Breast epithelium (tissue), 3 donors: ENCODE data around the gene KCNJ9.

ENCODE experiments used
- CTCF ChIP-seq, 3 donors: fragments of 450-650 bp; IDR thresholded peaks; one replicate each; pipeline ENCODE4 v1.5.1; 2016 to 2017; ENCODE audit warnings: antibody characterized with exemption in 3 of 3, mild to moderate bottlenecking in 3 of 3, moderate library complexity in 3 of 3
- POLR2A ChIP-seq: fragments of 450-650 bp; IDR thresholded peaks from one replicate; pipeline ENCODE4 v1.6.1; 2016; ENCODE audit warnings: antibody characterized with exemption, mild to moderate bottlenecking, moderate library complexity
- POLR2AphosphoS5 ChIP-seq, 3 donors: sonication (generic); formaldehyde crosslinking; IDR thresholded peaks; one replicate each; pipeline ENCODE4 v1.6.1; 2017; ENCODE audit warnings: antibody characterized with exemption in 3 of 3

- TF ChIP-seq CTCF (IDR thresholded peaks at IDR 0.05) (no peak), POLR2A (no peak), POLR2AphosphoS5 (IDR thresholded peaks at IDR 0.05) (no peak)
Observed at GRCh38 chr1:160075836-160076235, 5.5 kb upstream of the KCNJ9 start.
